Liver (tissue), 9 donors: ENCODE results near the gene CATSPER3. TPM values are rescaled to one million over a fixed set of nuclear protein-coding genes. Genes with fewer than 3 reads are reported as not detected.

Experiments used
- DNase-seq: peaks from one replicate; pipeline ENCODE4 v3.0.0-alpha.2; 2017; ENCODE audit warnings: low spot score
- H3K27ac ChIP-seq, 2 donors: one replicate each; pipeline ENCODE4 v1.7.0; 2013; ENCODE audit warnings: inconsistent platforms in 2 of 2, low read length in 2 of 2, control low read depth in 1 of 2, low read depth in 1 of 2, mild to moderate bottlenecking in 1 of 2
- H3K27me3 ChIP-seq, 4 donors: one replicate each; pipeline versions ENCODE4 v1.6.1 to v1.7.0; 2013; ENCODE audit warnings: low read length in 3 of 4, inconsistent platforms in 1 of 4, mild to moderate bottlenecking in 1 of 4, moderate library complexity in 1 of 4; ENCODE audit not compliant: control insufficient read depth in 4 of 4, insufficient read depth in 4 of 4
- H3K36me3 ChIP-seq, 4 donors: one replicate each; pipeline versions ENCODE4 v1.6.1 to v1.7.0; 2013; ENCODE audit warnings: low read length in 3 of 4, mild to moderate bottlenecking in 3 of 4, low read depth in 1 of 4, moderate library complexity in 1 of 4; ENCODE audit not compliant: control insufficient read depth in 4 of 4, insufficient read depth in 3 of 4
- H3K4me1 ChIP-seq, 4 donors: one replicate each; pipeline versions ENCODE4 v1.6.1 to v1.7.0; 2013; ENCODE audit warnings: low read length in 3 of 4, mild to moderate bottlenecking in 3 of 4, moderate library complexity in 1 of 4; ENCODE audit not compliant: control insufficient read depth in 4 of 4, insufficient read depth in 4 of 4
- H3K4me3 ChIP-seq, 3 donors: one replicate each; pipeline versions ENCODE4 v1.6.1 to v1.7.0; 2013; ENCODE audit warnings: low read length in 3 of 3, control low read depth in 1 of 3, low read depth in 1 of 3, mild to moderate bottlenecking in 1 of 3
- H3K9ac ChIP-seq, 2 donors: one replicate each; pipeline ENCODE4 v1.7.0; 2013; ENCODE audit warnings: low read length in 2 of 2, mild to moderate bottlenecking in 2 of 2, moderate library complexity in 2 of 2, control low read depth in 1 of 2, low read depth in 1 of 2
- H3K9me3 ChIP-seq, 4 donors: one replicate each; pipeline versions ENCODE4 v1.6.1 to v1.7.0; 2013; ENCODE audit warnings: low read length in 3 of 4; ENCODE audit not compliant: control insufficient read depth in 4 of 4
- ATF3 ChIP-seq: IDR thresholded peaks from 2 replicates; pipeline ENCODE4 v1.6.1; 2016; ENCODE audit warnings: antibody characterized with exemption
- EGR1 ChIP-seq, 2 donors: IDR thresholded peaks; 2 replicates each; pipeline ENCODE4 v1.6.1; 2016 to 2018; ENCODE audit warnings: antibody characterized with exemption in 2 of 2, low read depth in 2 of 2
- FOXA2 ChIP-seq: IDR thresholded peaks from 2 replicates; pipeline ENCODE4 v1.6.1; 2016; ENCODE audit warnings: antibody characterized with exemption
- JUND ChIP-seq, 2 donors: IDR thresholded peaks; 2 replicates each; pipeline ENCODE4 v1.6.1; 2016; ENCODE audit warnings: antibody characterized with exemption in 2 of 2
- NR2F2 ChIP-seq: IDR thresholded peaks from 2 replicates; pipeline ENCODE4 v1.6.1; 2016; ENCODE audit warnings: antibody characterized with exemption
- RAD21 ChIP-seq, 2 donors: IDR thresholded peaks; 2 replicates each; pipeline ENCODE4 v1.6.1; 2016; ENCODE audit warnings: antibody characterized with exemption in 2 of 2, mild to moderate bottlenecking in 2 of 2
- RXRA ChIP-seq, 2 donors: IDR thresholded peaks; 2 replicates each; pipeline ENCODE4 v1.6.1; 2017 to 2018; ENCODE audit warnings: antibody characterized with exemption in 2 of 2, mild to moderate bottlenecking in 1 of 2
- SP1 ChIP-seq: IDR thresholded peaks from 2 replicates; pipeline ENCODE4 v1.6.1; 2018; ENCODE audit warnings: antibody characterized with exemption, mild to moderate bottlenecking
- TAF1 ChIP-seq: conservative IDR thresholded peaks from 2 replicates; pipeline ENCODE4 v1.6.1; 2016; ENCODE audit warnings: antibody characterized with exemption, mild to moderate bottlenecking
- YY1 ChIP-seq: IDR thresholded peaks from 2 replicates; pipeline ENCODE4 v1.6.1; 2016; ENCODE audit warnings: antibody characterized with exemption, mild to moderate bottlenecking
- WGBS: extraction: QIAGEN DNeasy Blood & Tissue Kit; methylation state at CpG from one replicate; pipeline ENCODE4 v1.1.7; 2013; 5-methylcytosine and 5-hydroxymethylcytosine counted together
- polyA plus RNA-seq, 2 donors: library from polyadenylated mRNA; stranded (reverse) in 1 of 2; unstranded in 1 of 2; fragments of 200-250 nt in 1 of 2; fragments of >200 nt in 1 of 2; fragmentation: Nextera tagmentation in 1 of 2; extraction: Ambion mirVana in 1 of 2; gene quantifications; one replicate each; pipeline versions ENCODE4 v1.2.1 to v1.2.3, GENCODE V29; 2013 to 2015
- total RNA-seq, 2 donors: library from RNA; depleted of rRNA; stranded (reverse); fragments of >200 nt; gene quantifications; one replicate each; pipeline ENCODE4 v1.2.3, GENCODE V29; 2014
- TF ChIP-seq, protein P1 (sequence below): fragments of 150-350 bp; IDR thresholded peaks from 2 replicates; pipeline ENCODE4 v1.5.1; 2017; ENCODE audit warnings: improper control_type of control experiment, low read depth, low read length; ENCODE audit not compliant: missing input control
- TF ChIP-seq, protein P2 (sequence below): IDR thresholded peaks from 2 replicates; pipeline ENCODE4 v1.6.1; 2016; ENCODE audit warnings: antibody characterized with exemption
- TF ChIP-seq, protein P3 (sequence below): IDR thresholded peaks from 2 replicates; pipeline ENCODE4 v1.6.1; 2016; ENCODE audit warnings: antibody characterized with exemption, mild to moderate bottlenecking
- donor health status: healthy.
- donor health status: healthy.
- donor health status: healthy.
- donor health status: healthy.
- donor health status: healthy.

CATSPER3 gene
- total and polyA plus RNA-seq, 4 donors, result 0.28 to 0.37 (median 0.34) TPM

DNA sequence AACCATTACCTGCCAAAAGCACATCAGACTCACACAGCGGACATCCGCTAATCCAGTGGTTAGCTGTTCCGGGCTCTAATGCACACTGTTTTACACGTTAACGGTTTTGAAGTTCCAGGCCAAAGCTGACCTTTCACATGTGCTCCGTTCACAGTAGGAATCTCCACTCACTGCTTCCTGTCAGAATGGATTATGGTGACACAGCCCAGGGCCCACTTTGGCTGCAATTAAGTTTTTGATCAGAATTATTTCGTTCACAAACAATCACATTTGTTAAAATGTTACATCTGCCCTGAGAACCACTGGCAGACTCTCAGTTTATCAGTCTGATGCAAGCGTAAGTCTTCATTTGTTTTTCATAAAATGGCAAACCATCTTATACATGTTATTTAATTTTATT, 30.2 kb upstream of the CATSPER3 start:
- Histone ChIP-seq H3K27ac (no peak overlapping the region), H3K36me3 (peaks cover 1 to 17% (median 10%) of the 10 kb centered on the region in 4 donors), H3K4me3 (no peak overlapping the region), H3K9me3 (no peaks in the 10 kb centered on the region), H3K27me3 (no peaks in the 10 kb centered on the region), H3K4me1 (no peaks in the 10 kb centered on the region), H3K9ac (no peak overlapping the region)
- no peak for TF ChIP-seq FOXA2
- TF ChIP-seq, protein P1, sequence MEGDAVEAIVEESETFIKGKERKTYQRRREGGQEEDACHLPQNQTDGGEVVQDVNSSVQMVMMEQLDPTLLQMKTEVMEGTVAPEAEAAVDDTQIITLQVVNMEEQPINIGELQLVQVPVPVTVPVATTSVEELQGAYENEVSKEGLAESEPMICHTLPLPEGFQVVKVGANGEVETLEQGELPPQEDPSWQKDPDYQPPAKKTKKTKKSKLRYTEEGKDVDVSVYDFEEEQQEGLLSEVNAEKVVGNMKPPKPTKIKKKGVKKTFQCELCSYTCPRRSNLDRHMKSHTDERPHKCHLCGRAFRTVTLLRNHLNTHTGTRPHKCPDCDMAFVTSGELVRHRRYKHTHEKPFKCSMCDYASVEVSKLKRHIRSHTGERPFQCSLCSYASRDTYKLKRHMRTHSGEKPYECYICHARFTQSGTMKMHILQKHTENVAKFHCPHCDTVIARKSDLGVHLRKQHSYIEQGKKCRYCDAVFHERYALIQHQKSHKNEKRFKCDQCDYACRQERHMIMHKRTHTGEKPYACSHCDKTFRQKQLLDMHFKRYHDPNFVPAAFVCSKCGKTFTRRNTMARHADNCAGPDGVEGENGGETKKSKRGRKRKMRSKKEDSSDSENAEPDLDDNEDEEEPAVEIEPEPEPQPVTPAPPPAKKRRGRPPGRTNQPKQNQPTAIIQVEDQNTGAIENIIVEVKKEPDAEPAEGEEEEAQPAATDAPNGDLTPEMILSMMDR, result no peak
- TF ChIP-seq ATF3, result no peak
- TF ChIP-seq YY1, result no peak
- no peak for TF ChIP-seq RXRA (IDR thresholded peaks at IDR 0.05)
- TF ChIP-seq JUND (IDR thresholded peaks at IDR 0.05), result no peak
- TF ChIP-seq, protein P2, sequence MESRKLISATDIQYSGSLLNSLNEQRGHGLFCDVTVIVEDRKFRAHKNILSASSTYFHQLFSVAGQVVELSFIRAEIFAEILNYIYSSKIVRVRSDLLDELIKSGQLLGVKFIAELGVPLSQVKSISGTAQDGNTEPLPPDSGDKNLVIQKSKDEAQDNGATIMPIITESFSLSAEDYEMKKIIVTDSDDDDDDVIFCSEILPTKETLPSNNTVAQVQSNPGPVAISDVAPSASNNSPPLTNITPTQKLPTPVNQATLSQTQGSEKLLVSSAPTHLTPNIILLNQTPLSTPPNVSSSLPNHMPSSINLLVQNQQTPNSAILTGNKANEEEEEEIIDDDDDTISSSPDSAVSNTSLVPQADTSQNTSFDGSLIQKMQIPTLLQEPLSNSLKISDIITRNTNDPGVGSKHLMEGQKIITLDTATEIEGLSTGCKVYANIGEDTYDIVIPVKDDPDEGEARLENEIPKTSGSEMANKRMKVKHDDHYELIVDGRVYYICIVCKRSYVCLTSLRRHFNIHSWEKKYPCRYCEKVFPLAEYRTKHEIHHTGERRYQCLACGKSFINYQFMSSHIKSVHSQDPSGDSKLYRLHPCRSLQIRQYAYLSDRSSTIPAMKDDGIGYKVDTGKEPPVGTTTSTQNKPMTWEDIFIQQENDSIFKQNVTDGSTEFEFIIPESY, result no peak
- TF ChIP-seq RAD21 (IDR thresholded peaks at IDR 0.05), result no peak
- DNase-seq, result no peak
- WGBS, result 95% methylated on average over 8 of the region's 8 CpGs

GRCh38 chr5:134938030-134938429, 29.7 kb upstream of the CATSPER3 start:
- no peaks in the 10 kb centered on the region for H3K27me3 ChIP-seq
- peaks cover 1 to 17% (median 9%) of the 10 kb centered on the region in 4 donors for H3K36me3 ChIP-seq
- no peak overlapping the region for H3K4me3 ChIP-seq
- no peaks in the 10 kb centered on the region for H3K4me1 ChIP-seq
- no peak overlapping the region for H3K27ac ChIP-seq
- no peaks in the 10 kb centered on the region for H3K9me3 ChIP-seq
- WGBS, result 92% methylated on average over 6 of the region's 6 CpGs
- no peak for TF ChIP-seq YY1
- no peak for TF ChIP-seq TAF1
- TF ChIP-seq JUND (IDR thresholded peaks at IDR 0.05), result no peak
- TF ChIP-seq, protein P3, sequence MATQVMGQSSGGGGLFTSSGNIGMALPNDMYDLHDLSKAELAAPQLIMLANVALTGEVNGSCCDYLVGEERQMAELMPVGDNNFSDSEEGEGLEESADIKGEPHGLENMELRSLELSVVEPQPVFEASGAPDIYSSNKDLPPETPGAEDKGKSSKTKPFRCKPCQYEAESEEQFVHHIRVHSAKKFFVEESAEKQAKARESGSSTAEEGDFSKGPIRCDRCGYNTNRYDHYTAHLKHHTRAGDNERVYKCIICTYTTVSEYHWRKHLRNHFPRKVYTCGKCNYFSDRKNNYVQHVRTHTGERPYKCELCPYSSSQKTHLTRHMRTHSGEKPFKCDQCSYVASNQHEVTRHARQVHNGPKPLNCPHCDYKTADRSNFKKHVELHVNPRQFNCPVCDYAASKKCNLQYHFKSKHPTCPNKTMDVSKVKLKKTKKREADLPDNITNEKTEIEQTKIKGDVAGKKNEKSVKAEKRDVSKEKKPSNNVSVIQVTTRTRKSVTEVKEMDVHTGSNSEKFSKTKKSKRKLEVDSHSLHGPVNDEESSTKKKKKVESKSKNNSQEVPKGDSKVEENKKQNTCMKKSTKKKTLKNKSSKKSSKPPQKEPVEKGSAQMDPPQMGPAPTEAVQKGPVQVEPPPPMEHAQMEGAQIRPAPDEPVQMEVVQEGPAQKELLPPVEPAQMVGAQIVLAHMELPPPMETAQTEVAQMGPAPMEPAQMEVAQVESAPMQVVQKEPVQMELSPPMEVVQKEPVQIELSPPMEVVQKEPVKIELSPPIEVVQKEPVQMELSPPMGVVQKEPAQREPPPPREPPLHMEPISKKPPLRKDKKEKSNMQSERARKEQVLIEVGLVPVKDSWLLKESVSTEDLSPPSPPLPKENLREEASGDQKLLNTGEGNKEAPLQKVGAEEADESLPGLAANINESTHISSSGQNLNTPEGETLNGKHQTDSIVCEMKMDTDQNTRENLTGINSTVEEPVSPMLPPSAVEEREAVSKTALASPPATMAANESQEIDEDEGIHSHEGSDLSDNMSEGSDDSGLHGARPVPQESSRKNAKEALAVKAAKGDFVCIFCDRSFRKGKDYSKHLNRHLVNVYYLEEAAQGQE, result no peak
- TF ChIP-seq NR2F2, result no peak
- TF ChIP-seq ATF3, result no peak
- TF ChIP-seq, protein P1, result no peak
- TF ChIP-seq SP1, result no peak
- TF ChIP-seq EGR1 (IDR thresholded peaks at IDR 0.05; ENCODE audit: low read depth in 2 of 2), result no peak
- DNase-seq, result no peak
- no peak overlapping the region for H3K9ac ChIP-seq
